ENCODE results near the gene CCDC136. TPM values are rescaled to one million over a fixed set of nuclear protein-coding genes. Genes with fewer than 3 reads are reported as not detected.

The CCDC136 gene
- total and polyA plus RNA-seq, 12 donors, result 1.8 to 14.4 (median 8.0) TPM

GRCh38 chr7:128868624-128869137 is 76.9 kb downstream of the CCDC136 start:
- H3K27me3 ChIP-seq, result peaks cover 0 to 24% (median 0%) of the 10 kb centered on the region in 7 donors
- H3K27ac ChIP-seq, result peak overlapping the region in 1 of 10 donors; percentile 49
- intact Hi-C loops (cut with DNase I), result loop anchor here in 3 of 10 donors (10.0 kb wide), 2 partner anchors 74 to 134 kb away; partner anchors contain the start of genes CALU (in 3 of the 3) and CCDC136 (in 1 of the 3)
- no peak for DNase-seq
- peaks cover 4 to 39% (median 24%) of the 10 kb centered on the region in 9 donors for H3K4me1 ChIP-seq
- peaks cover 0 to 27% (median 8%) of the 10 kb centered on the region in 9 donors for H3K36me3 ChIP-seq
- no peak for TF ChIP-seq CTCF (IDR thresholded peaks at IDR 0.05)
- H3K9me3 ChIP-seq, result no peaks in the 10 kb centered on the region
- WGBS, 2 donors, result 41 to 51% methylated on average over 13 of the region's 13 CpGs
- peak overlapping the region; percentile 47 to 83 (median 63) for H3K4me3 ChIP-seq
- ATAC-seq, result peak in 7 of 8 donors; percentile 1 to 21 (median 2)

- ATAC-seq (peak; percentile 45 to 86 (median 60)), DNase-seq (peak; percentile 41 to 62)
- H3K27me3 ChIP-seq, result peaks cover 0 to 24% (median 0%) of the 10 kb centered on the region in 7 donors
- TF ChIP-seq CTCF (IDR thresholded peaks at IDR 0.05), result peak in 6 of 9 donors; percentile 7 to 49 (median 36)
- H3K4me1 ChIP-seq, result peaks cover 0 to 33% (median 17%) of the 10 kb centered on the region in 9 donors
- intact Hi-C loops (cut with DNase I), result loop anchor here in 3 of 10 donors (10.0 kb wide), 2 partner anchors 75 to 135 kb away; partner anchors contain the start of genes CALU (in 3 of the 3) and CCDC136 (in 1 of the 3)
- WGBS, 2 donors, result 0 to 1% methylated on average over 75 to 86 of the region's 86 CpGs
- H3K36me3 ChIP-seq, result peaks cover 0 to 25% (median 8%) of the 10 kb centered on the region in 9 donors
- peak overlapping the region; percentile 47 to 83 (median 63) for H3K4me3 ChIP-seq
- peak overlapping the region in 4 of 10 donors; percentile 12 to 49 (median 32) for H3K27ac ChIP-seq
- H3K9me3 ChIP-seq, result no peaks in the 10 kb centered on the region
Measured at GRCh38 chr7:128869138-128869943, 77.6 kb downstream of the CCDC136 start.

GRCh38 chr7:128869944-128870285 is 78.1 kb downstream of the CCDC136 start:
- intact Hi-C loops (cut with DNase I), result loop anchor here in 4 of 10 donors (10.0 kb wide), 2 partner anchors 75 to 135 kb away; partner anchors contain the start of genes CALU (in 4 of the 4) and CCDC136 (in 1 of the 4)
- ATAC-seq, result no peak
- H3K4me3 ChIP-seq, result peak overlapping the region; percentile 47 to 83 (median 63)
- H3K4me1 ChIP-seq, result peaks cover 0 to 29% (median 16%) of the 10 kb centered on the region in 9 donors
- TF ChIP-seq CTCF (IDR thresholded peaks at IDR 0.05), result no peak
- H3K9me3 ChIP-seq, result no peaks in the 10 kb centered on the region
- H3K27me3 ChIP-seq, result peaks cover 0 to 24% (median 0%) of the 10 kb centered on the region in 7 donors
- H3K27ac ChIP-seq, result peak overlapping the region in 4 of 10 donors; percentile 12 to 49 (median 32)
- WGBS, 2 donors, result 10 to 11% methylated on average over 30 of the region's 30 CpGs
- peaks cover 0 to 20% (median 8%) of the 10 kb centered on the region in 9 donors for H3K36me3 ChIP-seq
- no peak for DNase-seq

- DNase-seq (no peak), ATAC-seq (no peak)
- 97% methylated on average over 5 of the region's 5 CpGs for WGBS, 2 donors
- no peaks in the 10 kb centered on the region for H3K9me3 ChIP-seq
- H3K4me1 ChIP-seq, result peaks cover 0 to 29% (median 16%) of the 10 kb centered on the region in 9 donors
- peaks cover 0 to 9% (median 0%) of the 10 kb centered on the region in 9 donors for H3K36me3 ChIP-seq
- no peak overlapping the region for H3K4me3 ChIP-seq
- TF ChIP-seq CTCF (IDR thresholded peaks at IDR 0.05), result no peak
- no peak overlapping the region for H3K27ac ChIP-seq
- intact Hi-C loops (cut with DNase I), result loop anchor here in 1 of 10 donors (10.0 kb wide), 1 partner anchor 136 kb away; the partner anchor contains the start of gene CALU
- peaks cover 0 to 24% (median 0%) of the 10 kb centered on the region in 7 donors for H3K27me3 ChIP-seq
Measured at GRCh38 chr7:128871050-128871449, 79.3 kb downstream of the CCDC136 start.

Measured in heart right ventricle (tissue), 16 donors.